ENCODE data around the gene SLC41A3. TPM values are rescaled to one million over a fixed set of nuclear protein-coding genes. Genes with fewer than 3 reads are reported as not detected.

The SLC41A3 gene
- total and polyA plus RNA-seq, 2 of the 8 experiments (the other 6 are each of a cell fraction or from before 2014, with no cell fraction given): 30.2 to 56.4 TPM

DNA sequence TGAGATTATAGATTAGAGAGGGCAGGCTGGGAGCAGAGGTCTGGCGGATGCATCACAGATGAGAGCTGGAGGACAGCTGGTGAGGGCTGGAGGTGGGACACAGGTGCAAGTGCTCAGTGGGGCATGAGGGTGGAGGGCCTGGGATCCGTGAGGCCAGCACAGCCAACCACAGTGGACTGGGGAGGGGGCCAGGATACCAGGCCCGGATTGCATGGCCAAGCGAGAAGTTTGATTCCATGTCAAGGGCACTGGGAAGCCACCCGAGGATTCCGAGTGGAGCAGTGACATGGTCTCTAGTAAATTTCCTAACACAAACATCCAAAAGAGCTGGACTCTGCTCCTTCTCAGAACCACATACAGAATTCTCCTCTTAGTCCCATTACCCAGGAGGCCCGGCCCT lies 44.0 kb upstream of the SLC41A3 start:
- DNase-seq (ENCODE audit: low read depth in 1 of 2, low spot score in 2 of 2) (peak in 1 of 2 experiments; percentile 33), FAIRE-seq (no peak)
- Histone ChIP-seq H2BK15ac (ENCODE audit: low read length) (no peak overlapping the region; the same call in 1 of the 2 replicates), H3K4me1 (replicated peaks in 1 of 4; ENCODE audit: control insufficient read depth in 3 of 4, insufficient read depth in 4 of 4, low read length in 3 of 4) (peaks cover 0 to 15% (median 12%) of the 10 kb centered on the region in 4 experiments; a peak in 6 of 7 replicates), H3K27ac (ENCODE audit: low read depth, low read length) (no peak overlapping the region), H3K27me3 (replicated peaks in 1 of 4; ENCODE audit: control insufficient read depth in 3 of 4, extremely low read depth in 1 of 4, insufficient read depth in 3 of 4, low read length in 3 of 4) (no peaks in the 10 kb centered on the region; a peak in 1 of 7 replicates), H3K36me3 (ENCODE audit: control insufficient read depth in 2 of 4, insufficient read depth in 4 of 4, low read length in 3 of 4) (no peaks in the 10 kb centered on the region), H3K79me1 (ENCODE audit: low read depth, low read length) (no peaks in the 10 kb centered on the region), H3K56ac (replicated peaks; ENCODE audit: insufficient read length, low read depth, low read length) (no peak overlapping the region), H3K9ac (replicated peaks in 1 of 4; ENCODE audit: extremely low read depth in 1 of 4, low read depth in 3 of 4, low read length in 3 of 4) (no peak overlapping the region), H2AK5ac (ENCODE audit: low read depth, low read length) (no peak overlapping the region), H3K4ac (replicated peaks; ENCODE audit: insufficient read length, low read depth, low read length) (no peak overlapping the region), H3K23ac (ENCODE audit: insufficient read length) (no peak overlapping the region), H4K20me1 (replicated peaks in 1 of 2; ENCODE audit: control insufficient read depth in 1 of 2, insufficient read depth in 2 of 2, low read length in 2 of 2) (no peaks in the 10 kb centered on the region), H3K23me2 (ENCODE audit: low read depth, low read length) (no peaks in the 10 kb centered on the region), H3K4me3 (ENCODE audit: extremely low read depth in 1 of 4, insufficient read depth in 2 of 4, low read depth in 3 of 4, low read length in 4 of 4) (no peak overlapping the region), H4K8ac (ENCODE audit: extremely low read depth, insufficient read depth, low read length) (no peak overlapping the region), H3K79me2 (ENCODE audit: control insufficient read depth in 1 of 2, insufficient read depth in 2 of 2, low read length in 2 of 2) (no peaks in the 10 kb centered on the region), H2BK20ac (ENCODE audit: low read length) (no peak overlapping the region), H3K14ac (ENCODE audit: insufficient read length) (no peak overlapping the region), H3K9me3 (ENCODE audit: insufficient read depth in 2 of 2, low read depth in 1 of 2, low read length in 1 of 2) (no peaks in the 10 kb centered on the region), H3K18ac (ENCODE audit: extremely low read depth, low read length) (no peak overlapping the region), H3K4me2 (ENCODE audit: insufficient read depth in 1 of 2, low read depth in 2 of 2, low read length in 2 of 2) (no peak overlapping the region), H4K5ac (ENCODE audit: insufficient read length, low read depth, low read length) (no peak overlapping the region), H2BK12ac (ENCODE audit: low read depth, low read length) (no peak overlapping the region), H2AFZ (ENCODE audit: low read length) (no peak overlapping the region), H4K91ac (replicated peaks; ENCODE audit: insufficient read length, low read length) (no peak overlapping the region), H2BK5ac (ENCODE audit: low read depth, low read length) (no peak overlapping the region), H2BK120ac (replicated peaks; ENCODE audit: low read depth, low read length) (no peak overlapping the region)
- CTCF ChIA-PET (ENCODE audit: partially characterized antibody): interaction anchor here (0.7 kb wide), 1 partner anchor 262 kb away, joined by 4 read pairs; no protein-coding TSS in a partner anchor
- 81% methylated on average over 7 of the region's 7 CpGs; no CpG with 5 or more reads in 1 of the 2 experiments for WGBS, 2 experiments (ENCODE audit: extremely low coverage in 1 of 2, insufficient coverage in 1 of 2, insufficient read length in 1 of 2, insufficient replicate concordance in 2 of 2, low coverage in 1 of 2, low lambda C conversion rate in 2 of 2, missing lambda C conversion rate in 1 of 2)
- POLR2A ChIA-PET (ENCODE audit: partially characterized antibody): no interaction called here
- TF ChIP-seq SP1 (IDR thresholded peaks at IDR 0.05; ENCODE audit: low read depth, low read length) (no peak), POU5F1 (IDR thresholded peaks at IDR 0.05; ENCODE audit: low read depth, low read length) (no peak), CEBPB (IDR thresholded peaks at IDR 0.05; ENCODE audit: low read depth, low read length) (no peak), CBX5 (IDR thresholded peaks at IDR 0.05; ENCODE audit: low read depth, low read length) (no peak), BACH1 (IDR thresholded peaks at IDR 0.05; ENCODE audit: low read length) (no peak), GTF2F1 (IDR thresholded peaks at IDR 0.05; ENCODE audit: borderline replicate concordance, low read depth, low read length) (no peak), CREB1 (IDR thresholded peaks at IDR 0.05) (no peak), SP4 (IDR thresholded peaks at IDR 0.05; ENCODE audit: low read length) (no peak), TAF1 (IDR thresholded peaks at IDR 0.05; ENCODE audit: low read depth, low read length) (no peak), RFX5 (IDR thresholded peaks at IDR 0.05; ENCODE audit: borderline replicate concordance, low read depth, low read length) (no peak), RNF2 (IDR thresholded peaks at IDR 0.05; ENCODE audit: borderline replicate concordance, low read depth, low read length, missing control alignments, poor library complexity, severe bottlenecking) (no peak), EGR1 (IDR thresholded peaks at IDR 0.05; ENCODE audit: borderline replicate concordance, low read depth, low read length) (no peak)
- TF ChIP-seq, protein P1, sequence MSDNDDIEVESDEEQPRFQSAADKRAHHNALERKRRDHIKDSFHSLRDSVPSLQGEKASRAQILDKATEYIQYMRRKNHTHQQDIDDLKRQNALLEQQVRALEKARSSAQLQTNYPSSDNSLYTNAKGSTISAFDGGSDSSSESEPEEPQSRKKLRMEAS (IDR thresholded peaks at IDR 0.05): no peak
- TF ChIP-seq, protein P2, sequence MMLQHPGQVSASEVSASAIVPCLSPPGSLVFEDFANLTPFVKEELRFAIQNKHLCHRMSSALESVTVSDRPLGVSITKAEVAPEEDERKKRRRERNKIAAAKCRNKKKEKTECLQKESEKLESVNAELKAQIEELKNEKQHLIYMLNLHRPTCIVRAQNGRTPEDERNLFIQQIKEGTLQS (IDR thresholded peaks at IDR 0.05; ENCODE audit: insufficient read depth, low read depth, low read length): no peak
